ENCODE data around the gene ETV5. TPM values are rescaled to one million over a fixed set of nuclear protein-coding genes. Genes with fewer than 3 reads are reported as not detected.
A peak's percentile ranks its signal among the peaks of the same experiment; 100 is the strongest.

Gene ETV5
- polyA plus RNA-seq, 1 of the 3 experiments (the other 2 are of a cell fraction), result 20.9 TPM

DNA sequence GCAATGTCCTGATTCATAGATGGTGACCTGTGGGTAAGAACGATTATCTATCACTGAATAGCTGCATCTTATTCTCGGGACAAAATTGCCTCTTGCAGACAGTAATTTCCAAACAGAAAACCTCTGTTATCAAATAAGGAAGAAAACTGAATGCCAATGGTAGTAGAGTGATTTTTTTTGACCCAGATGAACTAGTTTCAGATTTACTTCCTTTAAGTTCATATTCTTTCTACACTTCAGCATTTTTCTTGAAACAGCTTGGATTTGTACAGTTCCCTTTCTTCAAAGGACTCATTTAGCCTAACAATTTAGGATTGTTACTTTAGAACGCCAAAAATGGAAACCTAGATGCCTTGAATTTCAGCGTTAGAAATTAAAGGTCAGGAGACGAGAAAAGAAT lies 14.6 kb downstream of the ETV5 start:
- H2AFZ ChIP-seq (ENCODE audit: low read depth), result no peak overlapping the region
- TF ChIP-seq NFIC (IDR thresholded peaks at IDR 0.05; ENCODE audit: borderline replicate concordance) (no peak), RFX5 (IDR thresholded peaks at IDR 0.05; ENCODE audit: low read length) (no peak), REST (IDR thresholded peaks at IDR 0.05; ENCODE audit: low read depth, low read length) (no peak), NRF1 (IDR thresholded peaks at IDR 0.05; ENCODE audit: low read depth, low read length) (no peak), RXRA (IDR thresholded peaks at IDR 0.05; ENCODE audit: borderline replicate concordance, low read depth) (no peak), EP300 (IDR thresholded peaks at IDR 0.05; ENCODE audit: borderline replicate concordance in 1 of 2, low read depth in 1 of 2, low read length in 1 of 2) (no peak)
- TF ChIP-seq, protein P1, sequence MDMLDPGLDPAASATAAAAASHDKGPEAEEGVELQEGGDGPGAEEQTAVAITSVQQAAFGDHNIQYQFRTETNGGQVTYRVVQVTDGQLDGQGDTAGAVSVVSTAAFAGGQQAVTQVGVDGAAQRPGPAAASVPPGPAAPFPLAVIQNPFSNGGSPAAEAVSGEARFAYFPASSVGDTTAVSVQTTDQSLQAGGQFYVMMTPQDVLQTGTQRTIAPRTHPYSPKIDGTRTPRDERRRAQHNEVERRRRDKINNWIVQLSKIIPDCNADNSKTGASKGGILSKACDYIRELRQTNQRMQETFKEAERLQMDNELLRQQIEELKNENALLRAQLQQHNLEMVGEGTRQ (IDR thresholded peaks at IDR 0.05; ENCODE audit: borderline replicate concordance, low read depth, low read length), result no peak
- WGBS (ENCODE audit: low lambda C conversion rate), result 97% methylated on average over 5 of the region's 5 CpGs
- peaks cover 4% of the 10 kb centered on the region; the same call in 1 of the 2 replicates for H3K79me2 ChIP-seq (ENCODE audit: insufficient read depth)
- H3K27me3 ChIP-seq (ENCODE audit: insufficient read depth), result no peaks in the 10 kb centered on the region
- DNase-seq, result no peak
- no peaks in the 10 kb centered on the region for H3K9me3 ChIP-seq
- no peak overlapping the region for H3K4me2 ChIP-seq
- H3K9me2 ChIP-seq, result no peaks in the 10 kb centered on the region
- H3F3A ChIP-seq (replicated peaks; ENCODE audit: insufficient read depth), result peaks cover 16% of the 10 kb centered on the region
- H4K20me1 ChIP-seq (ENCODE audit: insufficient read depth), result no peaks in the 10 kb centered on the region
- H3K9ac ChIP-seq, result no peak overlapping the region
- peaks cover 0 to 46% of the 10 kb centered on the region in 2 experiments for H3K36me3 ChIP-seq (replicated peaks in 1 of 2; ENCODE audit: control insufficient read depth in 1 of 2, insufficient read depth in 2 of 2, low read length in 1 of 2)
- CTCF ChIA-PET, result interaction anchor here (0.5 to 1.0 kb wide), 3 partner anchors 26 to 126 kb away, joined by 3 to 4 read pairs (median 3); no protein-coding TSS in a partner anchor
- POLR2A ChIA-PET, result no interaction called here
- peaks cover 23 to 27% of the 10 kb centered on the region in 2 experiments; a peak in 3 of 4 replicates for H3K4me1 ChIP-seq (ENCODE audit: control insufficient read depth in 1 of 2, insufficient read depth in 2 of 2, low read depth in 1 of 2, low read length in 1 of 2)
- no peak overlapping the region for H3K4me3 ChIP-seq (ENCODE audit: low read depth in 2 of 2, low read length in 1 of 2)
- no peak overlapping the region for H3K27ac ChIP-seq (ENCODE audit: low read depth in 2 of 2, low read length in 1 of 2)

DNA sequence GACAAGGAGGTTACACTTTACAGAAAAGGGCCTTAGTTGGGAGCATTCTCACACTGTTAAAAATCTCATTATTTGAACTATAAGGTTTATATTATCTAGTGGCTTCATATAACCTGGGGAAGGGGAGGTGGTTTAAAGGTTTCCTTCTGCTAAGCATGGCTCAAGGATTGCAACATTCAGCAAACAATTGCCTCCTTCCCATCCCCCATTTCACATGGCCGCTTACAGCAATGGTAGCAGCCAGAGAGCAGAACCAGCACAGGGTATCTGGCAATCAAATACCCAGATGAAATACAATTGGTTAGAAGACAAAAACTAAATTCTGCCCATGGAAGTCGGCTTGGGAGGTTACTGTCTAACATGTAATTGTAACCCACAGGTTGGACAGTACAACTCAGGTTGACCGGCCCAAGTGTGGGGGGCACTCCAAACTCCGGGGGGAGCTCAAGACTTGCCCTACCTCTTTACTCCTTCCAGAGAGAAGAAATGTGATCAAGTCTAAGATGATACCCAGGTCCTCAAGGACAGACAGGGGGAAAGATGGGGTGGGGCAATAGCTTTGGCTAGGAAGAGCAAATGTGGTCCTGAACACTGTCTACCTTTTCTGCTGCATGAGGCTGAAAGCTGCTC lies 15.5 kb downstream of the ETV5 start:
- Histone ChIP-seq H3K9ac (no peak overlapping the region), H2AFZ (ENCODE audit: low read depth) (no peak overlapping the region), H3K9me2 (no peaks in the 10 kb centered on the region), H3F3A (replicated peaks; ENCODE audit: insufficient read depth) (peaks cover 9% of the 10 kb centered on the region), H3K79me2 (ENCODE audit: insufficient read depth) (peaks cover 4% of the 10 kb centered on the region; the same call in 1 of the 2 replicates), H3K4me1 (ENCODE audit: control insufficient read depth in 1 of 2, insufficient read depth in 2 of 2, low read depth in 1 of 2, low read length in 1 of 2) (peaks cover 14 to 21% of the 10 kb centered on the region in 2 experiments; a peak in 3 of 4 replicates), H3K4me2 (no peak overlapping the region), H3K27ac (ENCODE audit: low read depth in 2 of 2, low read length in 1 of 2) (no peak overlapping the region), H3K4me3 (ENCODE audit: low read depth in 2 of 2, low read length in 1 of 2) (no peak overlapping the region), H4K20me1 (ENCODE audit: insufficient read depth) (no peaks in the 10 kb centered on the region), H3K9me3 (no peaks in the 10 kb centered on the region), H3K27me3 (ENCODE audit: insufficient read depth) (no peaks in the 10 kb centered on the region), H3K36me3 (replicated peaks in 1 of 2; ENCODE audit: control insufficient read depth in 1 of 2, insufficient read depth in 2 of 2, low read length in 1 of 2) (peaks cover 4 to 54% of the 10 kb centered on the region in 2 experiments)
- CTCF ChIA-PET, result interaction anchor here (0.5 to 1.0 kb wide), 4 partner anchors 13 to 144 kb away, joined by 3 to 4 read pairs (median 3); no protein-coding TSS in a partner anchor
- WGBS (ENCODE audit: low lambda C conversion rate), result 69% methylated on average over 4 of the region's 4 CpGs
- no peak for DNase-seq
- POLR2A ChIA-PET, result no interaction called here
- TF ChIP-seq JUND (IDR thresholded peaks at IDR 0.05) (no peak), CHD2 (IDR thresholded peaks at IDR 0.05; ENCODE audit: low read length, partially characterized antibody) (no peak), MXI1 (IDR thresholded peaks at IDR 0.05; ENCODE audit: low read depth, low read length) (no peak), GATA2 (CRISPR knock-in tag; IDR thresholded peaks at IDR 0.05) (no peak), FOSL2 (IDR thresholded peaks at IDR 0.05; ENCODE audit: borderline replicate concordance, low read depth) (no peak), RAD21 (IDR thresholded peaks at IDR 0.05; ENCODE audit: low read length) (0 out of 2 replicates have a peak, but pooled peaks have one; percentile 14), EP300 (IDR thresholded peaks at IDR 0.05; ENCODE audit: borderline replicate concordance in 1 of 2, low read depth in 1 of 2, low read length in 1 of 2) (no peak)
